RCC 7860 (cell line): Measurements from ENCODE around the gene BPIFB1.

Experiments used
- DNase-seq: peaks from one replicate; pipeline ENCODE4 v3.0.0-alpha.2; 2015; ENCODE audit warnings: low spot score
- FAIRE-seq: peaks from 2 replicates; lab custom pipeline; 2012; peaks lifted over from hg19 to GRCh38; lab: Jason Lieb, UNC

BPIFB1 gene

GRCh38 chr20:33282991-33283555 lies at the start of gene BPIFB1:
Gene BPIFB1, plus strand, starts transcription at chr20:33283214. Its CDS starts 2,860 bp downstream, at chr20:33286074.
- FAIRE-seq: no peak

GRCh38 chr20:33234050-33234449 lies 49.0 kb upstream of the BPIFB1 start:
- DNase-seq: no peak
- no peak for FAIRE-seq

More at GRCh38 chr20:33282991-33283555, at the start of gene BPIFB1:
- no peak for DNase-seq

GRCh38 chr20:33235696-33236095 lies 47.3 kb upstream of the BPIFB1 start, which contains the start of gene BPIFA1:
Gene BPIFA1, plus strand, starts transcription at chr20:33235996. Its CDS starts 1,716 bp downstream, at chr20:33237712.
- no peak for FAIRE-seq
- no peak for DNase-seq

GRCh38 chr20:33236351-33236750 lies 46.7 kb upstream of the BPIFB1 start:
- DNase-seq (no peak), FAIRE-seq (no peak)

- FAIRE-seq (no peak), DNase-seq (no peak)
Observed at GRCh38 chr20:33237989-33238388, 45.0 kb upstream of the BPIFB1 start.

GRCh38 chr20:33239418-33239817 lies 43.6 kb upstream of the BPIFB1 start:
- no peak for FAIRE-seq

GRCh38 chr20:33239979-33240736 lies 42.9 kb upstream of the BPIFB1 start:
- no peak for FAIRE-seq

More at GRCh38 chr20:33239418-33239817, 43.6 kb upstream of the BPIFB1 start:
- DNase-seq: no peak

GRCh38 chr20:33240923-33241322 lies 42.1 kb upstream of the BPIFB1 start:
- FAIRE-seq (no peak), DNase-seq (no peak)

More at GRCh38 chr20:33239979-33240736, 42.9 kb upstream of the BPIFB1 start:
- no peak for DNase-seq

- FAIRE-seq: no peak
- DNase-seq: no peak
Observed at GRCh38 chr20:33242319-33243100, 40.5 kb upstream of the BPIFB1 start.

GRCh38 chr20:33246077-33246476 lies 36.9 kb upstream of the BPIFB1 start:
- DNase-seq: no peak
- no peak for FAIRE-seq

- DNase-seq: no peak
- FAIRE-seq: no peak
Observed at GRCh38 chr20:33249456-33249855, 33.6 kb upstream of the BPIFB1 start.

- no peak for FAIRE-seq
- no peak for DNase-seq
Observed at GRCh38 chr20:33250666-33251065, 32.3 kb upstream of the BPIFB1 start.

- no peak for DNase-seq
- FAIRE-seq: no peak
Observed at GRCh38 chr20:33251496-33251895, 31.5 kb upstream of the BPIFB1 start.

GRCh38 chr20:33252460-33252859 lies 30.6 kb upstream of the BPIFB1 start:
- DNase-seq (no peak), FAIRE-seq (no peak)

GRCh38 chr20:33255005-33255404 lies 28.0 kb upstream of the BPIFB1 start:
- FAIRE-seq (no peak), DNase-seq (no peak)

GRCh38 chr20:33257237-33257636 lies 25.8 kb upstream of the BPIFB1 start:
- FAIRE-seq (no peak), DNase-seq (no peak)

GRCh38 chr20:33259371-33259770 lies 23.6 kb upstream of the BPIFB1 start:
- FAIRE-seq (no peak), DNase-seq (no peak)

- DNase-seq (no peak), FAIRE-seq (no peak)
Observed at GRCh38 chr20:33261465-33261864, 21.5 kb upstream of the BPIFB1 start.

- FAIRE-seq: no peak
Observed at GRCh38 chr20:33262658-33263065, 20.4 kb upstream of the BPIFB1 start.

GRCh38 chr20:33263784-33264183 lies 19.2 kb upstream of the BPIFB1 start:
- FAIRE-seq: no peak
- DNase-seq: no peak

More at GRCh38 chr20:33262658-33263065, 20.4 kb upstream of the BPIFB1 start:
- peak; percentile 28 for DNase-seq

GRCh38 chr20:33267701-33268100 lies 15.3 kb upstream of the BPIFB1 start:
- FAIRE-seq: no peak

More at GRCh38 chr20:33267701-33268100, 15.3 kb upstream of the BPIFB1 start:
- no peak for DNase-seq
